Heart left ventricle (tissue), 16 donors: ENCODE measurements around the gene CNFN. TPM values are rescaled to one million over a fixed set of nuclear protein-coding genes. Genes with fewer than 3 reads are reported as not detected.

Experiments used
- ATAC-seq, 4 donors: fragments of 200-7000 bp; cut with Tn5 transposase; one replicate each; pipeline ENCODE4 v1.9.1; 2020 to 2022; ENCODE audit warnings: moderate library complexity in 4 of 4, mild to moderate bottlenecking in 3 of 4, moderate number of reproducible peaks in 1 of 4
- DNase-seq, 5 donors: peaks; one replicate each; pipeline ENCODE4 v3.0.0-alpha.2; 2020
- H3K27ac ChIP-seq, 12 donors: fragments of 200-600 bp; sonication (generic) in 4 of 12; one replicate each; pipeline versions ENCODE4 v1.5.0 to v1.8.0; 2016 to 2022; ENCODE audit warnings: mild to moderate bottlenecking in 2 of 12
- H3K27me3 ChIP-seq, 9 donors: fragments of 200-600 bp; sonication (generic) in 2 of 9; one replicate each; pipeline versions ENCODE4 v1.5.1 to v1.8.0; 2016 to 2022; ENCODE audit warnings: mild to moderate bottlenecking in 3 of 9
- H3K36me3 ChIP-seq, 9 donors: fragments of 200-600 bp; sonication (generic) in 2 of 9; one replicate each; pipeline versions ENCODE4 v1.5.0 to v1.8.0; 2018 to 2022; ENCODE audit warnings: mild to moderate bottlenecking in 2 of 9
- H3K4me1 ChIP-seq, 12 donors: fragments of 200-600 bp; sonication (generic) in 4 of 12; one replicate each; pipeline versions ENCODE4 v1.5.0 to v1.8.0; 2016 to 2022; ENCODE audit warnings: mild to moderate bottlenecking in 3 of 12
- H3K4me3 ChIP-seq, 12 donors: fragments of 200-600 bp; sonication (generic) in 4 of 12; one replicate each; pipeline versions ENCODE4 v1.5.0 to v1.8.0; 2017 to 2022; ENCODE audit warnings: mild to moderate bottlenecking in 9 of 12, moderate library complexity in 4 of 12
- H3K9me3 ChIP-seq, 12 donors: fragments of 200-600 bp; sonication (generic) in 4 of 12; one replicate each; pipeline versions ENCODE4 v1.5.0 to v1.8.0; 2016 to 2022; ENCODE audit warnings: mild to moderate bottlenecking in 1 of 12
- CTCF ChIP-seq, 12 donors: fragments of 200-600 bp; sonication (generic) in 4 of 12; IDR thresholded peaks; one replicate each; pipeline versions ENCODE4 v1.5.0 to v1.8.0; 2018 to 2022; ENCODE audit warnings: antibody characterized with exemption in 12 of 12, mild to moderate bottlenecking in 5 of 12
- POLR2A ChIP-seq, 2 donors: fragments of 450-650 bp; IDR thresholded peaks; one replicate each; pipeline ENCODE4 v1.6.1; 2017; ENCODE audit warnings: antibody characterized with exemption in 2 of 2, mild to moderate bottlenecking in 2 of 2, moderate library complexity in 2 of 2
- WGBS, 4 donors: extraction: QIAGEN DNeasy Blood & Tissue Kit in 2 of 4; methylation state at CpG; one replicate each; pipeline versions ENCODE4 v1.1.5 to v1.1.7; 2013 to 2018; 5-methylcytosine and 5-hydroxymethylcytosine counted together
- intact Hi-C, 10 donors: fragments of 100-400 bp; cut with DNase I; formaldehyde crosslinking; loops; one replicate each; pipeline versions ENCODE4 v1.11.1 to v1.14.2; 2022
- polyA plus RNA-seq, 2 donors: library from polyadenylated mRNA; stranded (reverse); fragments of 200-250 nt; gene quantifications; one replicate each; pipeline ENCODE4 v1.2.3, GENCODE V29; 2013
- total RNA-seq, 9 donors: library from RNA; depleted of rRNA in 2 of 9; stranded (reverse); fragments of >200 nt in 2 of 9; fragmentation: NEBNext Ultra II Directional in 3 of 9; extraction: Animal tissue kit (Norgen Biotek cat#: 25700) in 3 of 9; gene quantifications; one replicate each; pipeline versions ENCODE4 v1.1.0 to v1.2.4, GENCODE V29; 2016 to 2023
- donor health status: ischemic (EF 13 %, LVEDD 7.1; RV severe dilation, severe dysfunction).
- donor health status: healthy with polysubstance abuse.
- donor health status: DM: no; HTN: yes; CAD: no.
- donor health status: DM: no; HTN: no; CAD: no.
- donor health status: ischemic (EF 25% LVEDD 6.9; RV normal size, moderate dysfunction).
- donor health status: ischemic (EF 25% LVEDD 5.7; RV mildly dilated, moderate dysfunction).
- donor health status: healthy.
- donor health status: DM: yes; HTN: yes; CAD: no.
- donor health status: ischemic (EF 35%, LVEDD 5.7; RV mildly dilated, moderate dysfunction).
- donor health status: nonischemic (EF 11% LVEDD 7.7; RV severe dilation, severe dysfunction).
- donor health status: DM: yes; HTN: yes; CAD: no.
- donor health status: PGD.
- donor health status: ischemic (EF 29% LVEDD 5.4; RV normal size, mild dysfunction).
- donor health status: nonischemic (EF 23%, LVEDD 6.1; RV moderate dilation, normal function).

CNFN gene
- total and polyA plus RNA-seq, 11 donors = 0.62 to 2.9 (median 1.1) TPM; not detected in 5

GRCh38 chr19:42361545-42361910 lies 28.6 kb downstream of the CNFN start:
- 94 to 96% (median 95%) methylated on average over 7 of the region's 7 CpGs for WGBS, 4 donors
- Histone ChIP-seq H3K36me3 (peaks cover 0 to 70% (median 49%) of the 10 kb centered on the region in 9 donors), H3K4me3 (no peak overlapping the region), H3K27ac (no peak overlapping the region), H3K4me1 (peaks cover 0 to 21% (median 15%) of the 10 kb centered on the region in 12 donors), H3K27me3 (no peaks in the 10 kb centered on the region), H3K9me3 (peaks cover 0 to 12% (median 5%) of the 10 kb centered on the region in 12 donors)
- intact Hi-C loops = no loop called here
- no peak for ATAC-seq
- peak in 1 of 5 donors; percentile 37 for DNase-seq
- TF ChIP-seq POLR2A (IDR thresholded peaks at IDR 0.05) (no peak), CTCF (IDR thresholded peaks at IDR 0.05) (no peak)

DNA sequence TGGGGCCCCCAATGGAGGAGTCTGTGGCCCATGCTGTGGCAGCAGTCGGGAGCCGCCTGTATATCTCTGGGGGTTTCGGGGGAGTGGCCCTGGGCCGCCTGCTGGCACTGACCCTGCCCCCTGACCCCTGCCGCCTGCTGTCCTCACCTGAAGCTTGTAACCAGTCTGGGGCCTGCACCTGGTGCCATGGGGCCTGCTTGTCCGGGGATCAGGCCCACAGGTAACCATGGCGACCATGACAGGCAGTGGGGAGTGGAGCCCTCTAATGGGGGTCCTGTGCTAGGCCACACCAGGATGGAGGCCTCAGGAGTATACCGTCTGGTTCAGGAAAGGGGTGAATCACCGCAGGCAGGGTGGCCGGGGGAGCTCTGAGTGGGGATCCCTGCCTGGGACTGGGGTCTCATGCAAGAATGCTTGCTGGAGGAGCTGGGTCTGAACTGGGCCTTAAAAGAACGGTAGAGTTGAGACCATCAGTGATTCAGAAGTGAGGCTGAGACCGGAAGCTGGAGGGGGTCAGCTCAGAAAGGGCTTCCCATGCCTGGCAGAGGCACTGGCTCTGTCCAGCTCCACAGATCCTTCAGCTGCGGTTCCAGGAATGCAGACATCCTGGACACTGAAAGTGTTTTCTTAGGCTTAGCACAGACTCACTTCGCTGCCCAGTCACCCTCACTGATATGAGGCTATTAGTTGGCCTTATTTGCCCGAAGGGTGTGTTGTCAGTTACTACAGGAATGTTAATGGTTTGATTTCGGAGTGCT lies 29.1 kb downstream of the CNFN start:
- no peak overlapping the region for H3K27ac ChIP-seq
- ATAC-seq (no peak), DNase-seq (peak in 1 of 5 donors; percentile 6)
- H3K4me3 ChIP-seq = no peak overlapping the region
- intact Hi-C loops = no loop called here
- TF ChIP-seq CTCF (IDR thresholded peaks at IDR 0.05) (no peak), POLR2A (IDR thresholded peaks at IDR 0.05) (no peak)
- no peaks in the 10 kb centered on the region for H3K27me3 ChIP-seq
- peaks cover 0 to 12% (median 5%) of the 10 kb centered on the region in 12 donors for H3K9me3 ChIP-seq
- 83 to 94% (median 88%) methylated on average over 13 to 16 of the region's 16 CpGs for WGBS, 4 donors
- H3K36me3 ChIP-seq = peaks cover 0 to 75% (median 55%) of the 10 kb centered on the region in 9 donors
- H3K4me1 ChIP-seq = peaks cover 0 to 15% (median 11%) of the 10 kb centered on the region in 12 donors

DNA sequence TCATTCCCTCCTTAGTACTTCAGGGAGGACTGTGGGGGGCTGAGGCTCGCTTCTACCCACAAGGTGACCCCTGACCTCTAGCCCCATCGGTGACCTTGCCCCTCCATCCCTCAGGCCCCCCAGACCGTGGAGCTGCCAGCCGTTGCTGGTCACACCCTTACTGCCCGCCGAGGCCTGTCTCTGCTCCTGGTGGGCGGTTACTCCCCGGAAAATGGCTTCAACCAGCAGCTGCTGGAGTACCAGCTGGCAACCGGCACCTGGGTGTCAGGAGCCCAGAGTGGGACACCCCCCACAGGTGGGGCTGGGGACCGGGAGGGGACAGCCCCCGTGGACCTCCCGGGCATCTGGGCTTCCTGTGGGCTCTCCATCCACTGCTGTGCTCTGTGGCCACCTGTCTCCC lies 32.8 kb downstream of the CNFN start:
- TF ChIP-seq POLR2A (IDR thresholded peaks at IDR 0.05) (no peak), CTCF (IDR thresholded peaks at IDR 0.05) (no peak)
- Histone ChIP-seq H3K27ac (no peak overlapping the region), H3K27me3 (no peaks in the 10 kb centered on the region), H3K9me3 (no peaks in the 10 kb centered on the region), H3K4me3 (no peak overlapping the region), H3K4me1 (no peaks in the 10 kb centered on the region), H3K36me3 (peaks cover 0 to 90% (median 77%) of the 10 kb centered on the region in 9 donors)
- ATAC-seq (no peak), DNase-seq (no peak)
- 90 to 93% (median 91%) methylated on average over 6 to 12 of the region's 12 CpGs for WGBS, 4 donors
- intact Hi-C loops = no loop called here

GRCh38 chr19:42356686-42357085 lies 33.4 kb downstream of the CNFN start:
- ATAC-seq (no peak), DNase-seq (no peak)
- Histone ChIP-seq H3K9me3 (no peaks in the 10 kb centered on the region), H3K27me3 (no peaks in the 10 kb centered on the region), H3K27ac (no peak overlapping the region), H3K4me1 (no peaks in the 10 kb centered on the region), H3K4me3 (no peak overlapping the region), H3K36me3 (peaks cover 0 to 91% (median 81%) of the 10 kb centered on the region in 9 donors)
- intact Hi-C loops = no loop called here
- TF ChIP-seq CTCF (IDR thresholded peaks at IDR 0.05) (no peak), POLR2A (IDR thresholded peaks at IDR 0.05) (no peak)
- 97 to 98% (median 98%) methylated on average over 14 to 15 of the region's 15 CpGs for WGBS, 4 donors
